ENCODE measurements around the gene ANKRD11.

The ANKRD11 gene

GRCh38 chr16:89506791-89507191, 16.4 kb upstream of the ANKRD11 start:
- DNase-seq (ENCODE audit: low spot score) = no peak

DNA sequence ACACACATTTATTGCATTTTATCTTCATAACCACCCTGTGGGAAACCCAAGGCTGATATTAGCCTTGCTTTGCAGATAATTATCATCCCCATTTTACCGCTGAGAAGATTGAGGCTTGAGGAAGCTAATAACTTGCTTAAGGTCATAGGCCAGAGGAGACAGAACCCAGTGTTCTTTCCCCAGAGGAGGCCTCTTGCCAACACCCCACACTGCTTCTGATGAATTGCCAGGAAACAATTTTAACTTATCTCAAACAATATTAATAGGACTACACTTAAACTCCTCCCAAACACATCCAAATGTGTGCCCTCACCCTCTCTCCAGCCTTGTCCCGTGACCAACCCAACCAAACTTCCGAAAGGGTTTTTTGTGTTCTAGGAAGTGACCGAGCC, 15.7 kb upstream of the ANKRD11 start:
- no peak for DNase-seq (ENCODE audit: low spot score)

- no peak for DNase-seq (ENCODE audit: low spot score)
These were observed 15.1 kb upstream of the ANKRD11 start for GRCh38 chr16:89505204-89506112.

DNA sequence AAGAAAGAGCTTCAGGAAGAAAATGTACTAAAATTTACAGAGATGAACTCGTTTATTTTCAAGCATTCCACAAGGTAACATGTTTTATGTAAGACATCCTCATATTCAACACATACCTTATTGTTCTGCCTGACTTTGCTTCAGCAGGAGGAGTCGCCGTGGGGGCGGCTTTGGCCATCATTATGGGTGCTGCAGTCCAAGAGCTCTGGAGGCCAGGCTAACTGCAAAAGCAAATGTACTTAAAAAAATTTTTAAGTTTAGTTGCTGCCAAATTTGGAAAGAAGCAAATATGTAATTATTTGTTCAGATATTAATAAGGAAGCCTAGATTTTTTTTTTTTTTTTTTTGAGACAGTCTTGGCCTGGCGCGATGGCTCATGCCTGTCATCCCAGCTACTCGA, 13.7 kb upstream of the ANKRD11 start:
- DNase-seq (ENCODE audit: low spot score) = no peak

DNA sequence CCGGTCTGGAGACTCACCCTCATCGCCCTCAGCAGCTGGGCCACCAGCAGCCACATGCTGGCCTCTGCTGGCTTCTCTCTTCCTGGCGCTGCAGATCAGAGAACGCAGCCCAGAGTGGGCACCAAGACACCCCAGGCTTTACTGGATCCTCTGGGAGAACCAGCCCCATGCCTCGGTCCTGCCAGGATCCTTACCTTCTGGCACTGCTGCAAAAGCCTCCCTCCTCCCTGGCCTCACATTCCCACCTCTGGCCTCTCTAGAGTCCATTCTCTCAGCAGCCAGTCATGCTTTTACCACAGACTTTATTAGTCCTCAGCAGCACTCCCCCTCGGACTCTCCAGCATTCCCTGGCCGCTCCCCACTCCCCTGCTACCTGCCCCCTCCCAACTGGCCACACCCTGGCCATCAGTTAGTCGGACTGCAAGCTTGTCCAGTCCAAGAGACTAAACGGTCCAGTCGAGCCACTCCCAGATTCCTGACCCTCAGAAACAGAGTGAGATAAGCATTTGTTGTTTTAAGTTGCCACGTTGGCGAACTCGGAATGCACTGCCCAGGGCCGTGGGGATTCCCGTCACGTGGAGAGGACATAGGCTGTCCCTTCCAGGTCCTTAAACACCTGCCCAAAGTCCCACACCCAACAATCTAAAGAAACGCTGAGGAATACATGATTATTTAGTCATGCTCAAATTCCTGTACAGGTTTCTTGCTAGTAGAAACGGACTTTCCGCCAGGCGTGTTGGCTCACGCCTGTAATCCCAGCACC, 11.9 kb upstream of the ANKRD11 start:
- no peak for DNase-seq (ENCODE audit: low spot score)

DNA sequence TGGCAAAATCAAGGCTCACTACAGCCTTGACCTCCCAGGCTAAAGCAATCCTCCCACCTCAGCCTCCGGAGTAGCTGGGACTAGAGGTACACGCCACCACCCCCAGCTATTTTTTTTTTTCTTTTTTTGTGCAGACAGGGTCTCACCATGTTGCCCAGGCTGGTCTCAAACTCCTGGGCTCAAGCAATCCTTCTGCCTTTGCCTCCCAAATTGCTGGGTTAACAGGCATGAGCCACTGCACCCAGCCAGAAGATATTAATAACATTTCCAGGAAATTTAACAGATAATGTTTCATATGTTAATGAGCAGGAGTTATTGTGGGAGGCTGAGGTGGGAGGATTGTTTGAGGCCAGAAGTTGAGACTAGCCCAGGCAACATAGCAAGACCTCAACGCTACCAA, 9.4 kb upstream of the ANKRD11 start:
- no peak for DNase-seq (ENCODE audit: low spot score)

DNA sequence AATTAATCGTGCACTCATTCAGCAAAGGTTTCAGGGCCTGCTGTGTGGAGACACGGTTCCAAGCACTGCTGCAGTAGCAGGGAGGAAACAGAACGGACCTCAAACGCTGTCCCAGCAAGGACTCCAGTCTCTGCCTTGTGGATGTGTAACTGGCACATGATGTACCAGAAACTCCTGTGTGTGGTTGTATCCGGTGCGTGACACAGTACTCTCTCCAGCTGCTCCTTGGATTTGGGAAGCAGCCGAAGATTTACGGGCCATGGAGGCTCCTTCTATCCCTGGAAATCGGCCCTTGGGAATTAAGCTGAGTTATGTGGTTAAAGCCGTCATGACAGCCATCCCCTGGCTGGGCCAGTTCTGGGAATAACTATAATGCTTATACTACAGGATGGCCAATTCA, 8.5 kb upstream of the ANKRD11 start:
- DNase-seq (ENCODE audit: low spot score) = no peak

DNA sequence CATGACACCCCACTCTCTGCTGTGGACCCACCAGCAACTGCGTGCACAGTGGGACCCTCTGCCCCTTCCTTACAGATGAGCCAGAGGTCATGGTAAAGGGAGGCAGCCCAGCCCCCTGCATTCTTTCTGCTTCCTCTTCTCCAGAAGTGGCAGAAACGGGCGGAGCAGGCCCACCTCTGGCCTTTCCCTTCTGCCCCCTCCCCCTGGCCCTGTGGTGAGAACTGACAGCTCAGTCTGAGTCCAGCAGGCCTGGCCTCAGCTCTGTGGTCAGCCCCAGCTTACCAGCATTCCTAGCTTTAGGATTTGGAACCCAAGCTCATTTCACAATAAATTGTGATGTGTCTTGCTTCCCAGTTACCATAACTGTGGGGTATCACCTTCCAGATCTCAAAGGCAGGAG, 4.8 kb upstream of the ANKRD11 start:
- DNase-seq (ENCODE audit: low spot score) = no peak

DNA sequence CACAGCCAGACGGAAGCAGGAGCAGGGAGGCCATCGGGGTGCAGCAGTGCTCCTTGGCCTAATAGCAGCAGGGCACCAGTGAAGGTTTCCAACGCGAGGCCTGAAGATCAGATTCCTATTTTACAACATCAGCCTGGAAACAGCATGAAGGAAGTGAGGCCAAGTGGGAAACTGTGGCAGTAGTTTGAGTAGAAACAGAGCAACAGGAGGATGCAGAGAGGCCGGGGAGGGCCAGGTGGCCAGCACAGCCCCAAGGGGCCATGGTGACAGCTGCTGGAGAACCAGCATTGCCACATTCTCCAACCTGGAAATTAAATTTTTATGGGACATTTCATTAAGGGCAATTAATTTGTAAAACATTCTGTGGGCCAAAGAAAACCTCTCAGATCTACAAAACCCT, 3.4 kb upstream of the ANKRD11 start:
- no peak for DNase-seq (ENCODE audit: low spot score)

- DNase-seq (ENCODE audit: low spot score) = no peak
These were observed 1.8 kb upstream of the ANKRD11 start for GRCh38 chr16:89491974-89492687.

DNA sequence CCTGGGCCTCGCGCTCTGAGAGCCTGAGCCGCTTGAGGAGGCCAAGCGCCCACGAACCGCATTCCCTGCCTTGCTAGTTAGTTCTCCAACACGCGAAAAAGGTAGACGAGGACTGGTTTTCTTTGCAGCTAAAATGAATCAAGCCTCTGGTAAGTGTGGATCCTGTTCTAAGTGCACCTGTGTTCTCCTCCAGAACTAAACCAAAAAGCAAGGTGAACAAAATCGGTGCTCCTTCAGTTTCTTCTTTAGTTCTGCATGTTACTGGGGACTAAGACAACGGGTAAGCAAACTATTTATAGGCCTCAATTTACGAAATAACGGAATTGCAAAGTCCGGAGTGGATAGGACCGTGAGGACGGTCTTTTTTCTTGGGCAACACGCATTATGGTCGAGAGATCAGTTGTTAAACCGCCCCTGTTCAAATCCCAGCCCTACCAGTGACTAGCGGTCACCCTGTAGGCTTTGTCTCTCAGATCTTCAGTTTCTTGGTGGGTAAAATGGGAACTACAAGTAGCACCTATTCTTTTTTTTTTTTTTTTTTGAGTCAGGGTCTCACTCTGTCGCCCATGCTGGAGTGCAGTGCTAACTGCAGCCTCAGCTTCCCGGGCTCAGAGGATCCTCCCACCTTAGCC, 993 bp upstream of the ANKRD11 start:
- no peak for DNase-seq (ENCODE audit: low spot score)

DNA sequence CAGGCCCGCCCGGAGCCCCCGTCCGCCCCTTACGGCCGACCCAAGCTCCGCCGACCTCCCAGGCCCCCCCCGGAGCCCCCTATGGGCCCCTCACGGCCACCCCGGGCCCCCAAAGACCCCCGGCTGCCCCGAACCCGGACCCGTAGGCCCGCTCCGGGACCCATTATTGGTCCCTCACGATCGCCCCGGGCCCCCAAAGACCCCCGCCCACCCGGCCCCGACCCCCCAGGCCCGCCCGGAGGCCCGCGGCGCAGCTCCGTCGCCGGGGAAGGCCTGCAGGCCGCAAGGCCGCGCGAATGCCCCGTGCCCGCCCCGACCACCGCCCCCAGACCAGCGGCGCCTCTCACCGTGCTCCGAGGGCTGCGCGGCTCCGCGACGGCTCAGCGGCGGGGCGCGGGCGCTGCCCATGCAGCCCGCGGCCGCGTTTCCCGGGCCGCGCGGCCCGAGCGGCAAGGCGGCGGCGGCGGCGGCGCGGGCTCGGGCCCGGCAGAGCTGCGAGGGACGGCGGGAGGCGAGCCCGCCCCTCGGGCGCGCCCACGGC, 393 bp downstream of the ANKRD11 start:
- DNase-seq (ENCODE audit: low spot score) = no peak

- peak; percentile 81 for DNase-seq (ENCODE audit: low spot score)
These were observed 1.1 kb downstream of the ANKRD11 start for GRCh38 chr16:89489040-89489897.

GRCh38 chr16:89485701-89486246, 4.6 kb downstream of the ANKRD11 start:
- DNase-seq (ENCODE audit: low spot score) = no peak

DNA sequence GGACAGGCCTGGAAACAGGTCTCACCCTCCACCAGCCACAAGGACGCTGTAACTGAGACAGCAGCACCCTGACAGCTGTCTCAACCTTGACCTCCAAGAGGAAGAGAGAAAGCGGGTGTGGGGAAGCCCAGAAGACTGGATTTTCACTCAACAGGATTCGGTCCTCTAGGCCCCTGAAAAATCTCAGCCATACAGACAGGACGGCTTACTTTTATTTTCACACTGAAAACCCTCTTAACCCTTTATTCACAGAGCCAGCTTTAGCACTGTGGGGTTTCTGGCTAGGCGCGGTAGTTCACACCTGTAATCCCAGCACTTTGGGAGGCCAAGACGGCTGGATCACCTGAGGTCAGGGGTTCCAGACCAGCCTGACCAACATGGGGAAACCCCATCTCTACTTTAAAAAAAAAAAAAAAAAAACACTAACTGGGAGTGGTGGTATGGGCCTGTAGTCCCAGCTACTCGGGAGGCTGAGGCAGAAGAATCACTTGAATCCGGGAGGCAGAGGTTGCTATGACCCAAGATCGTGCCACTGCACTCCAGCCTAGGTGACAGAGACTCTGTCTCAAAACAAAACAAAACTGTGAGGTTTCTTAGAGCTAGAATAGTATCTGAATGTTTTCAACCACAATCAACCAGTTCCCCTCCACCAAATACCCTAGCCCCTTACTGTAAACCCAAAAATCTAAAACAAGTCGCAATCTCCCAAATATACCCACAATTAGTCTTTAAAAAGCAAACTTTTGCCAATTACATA, 5.3 kb downstream of the ANKRD11 start:
- no peak for DNase-seq (ENCODE audit: low spot score)

DNA sequence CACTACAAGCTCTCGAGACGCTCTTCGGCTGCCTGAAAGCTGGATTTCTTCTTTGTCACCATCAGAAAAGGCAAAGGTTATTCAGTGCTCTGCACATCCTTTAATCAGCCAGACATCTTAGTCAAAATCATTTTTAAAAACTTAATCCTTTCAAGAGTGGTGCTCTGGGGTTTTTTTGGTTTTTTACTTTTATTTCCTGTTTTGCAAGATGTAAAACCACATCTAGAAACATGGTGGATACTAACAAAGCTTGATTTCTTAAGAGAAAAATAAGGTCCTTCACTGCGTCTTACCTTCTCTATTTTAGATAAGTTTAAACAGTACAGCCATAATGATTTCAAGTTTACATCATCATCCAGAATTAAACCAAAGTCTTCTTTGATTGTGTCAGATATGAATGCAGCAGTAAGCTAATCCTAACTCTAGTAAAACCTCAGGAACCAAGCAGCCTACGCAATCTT, 6.3 kb downstream of the ANKRD11 start:
- DNase-seq (ENCODE audit: low spot score) = no peak

DNA sequence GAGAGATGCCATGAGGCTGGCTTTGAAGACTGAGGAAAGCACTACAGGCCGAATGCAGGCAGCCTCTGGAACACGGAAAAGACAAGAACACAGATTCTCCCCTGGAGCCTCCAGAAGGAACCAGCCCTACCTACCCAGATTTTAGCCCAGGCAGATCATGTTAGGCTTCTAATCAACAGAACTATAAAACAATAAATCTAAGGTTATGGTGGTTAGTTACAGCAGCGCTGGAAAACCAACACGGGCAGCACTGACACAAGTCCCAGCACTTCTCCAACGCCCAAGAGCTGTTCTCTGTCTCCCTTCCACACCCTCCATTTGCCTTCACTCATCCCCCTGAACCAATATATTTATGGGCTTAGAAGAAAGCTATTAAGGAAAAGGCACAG, 7.5 kb downstream of the ANKRD11 start:
- no peak for DNase-seq (ENCODE audit: low spot score)

- DNase-seq (ENCODE audit: low spot score) = no peak
These were observed 8.1 kb downstream of the ANKRD11 start for GRCh38 chr16:89482150-89482816.

GRCh38 chr16:89481356-89481955, 8.9 kb downstream of the ANKRD11 start:
- no peak for DNase-seq (ENCODE audit: low spot score)

Measured in ecto neural progenitor cell (in vitro differentiated cells).